ENCODE measurements around the gene CDH23.
A peak's percentile ranks its signal among the peaks of the same experiment; 100 is the strongest.

CDH23 gene

DNA sequence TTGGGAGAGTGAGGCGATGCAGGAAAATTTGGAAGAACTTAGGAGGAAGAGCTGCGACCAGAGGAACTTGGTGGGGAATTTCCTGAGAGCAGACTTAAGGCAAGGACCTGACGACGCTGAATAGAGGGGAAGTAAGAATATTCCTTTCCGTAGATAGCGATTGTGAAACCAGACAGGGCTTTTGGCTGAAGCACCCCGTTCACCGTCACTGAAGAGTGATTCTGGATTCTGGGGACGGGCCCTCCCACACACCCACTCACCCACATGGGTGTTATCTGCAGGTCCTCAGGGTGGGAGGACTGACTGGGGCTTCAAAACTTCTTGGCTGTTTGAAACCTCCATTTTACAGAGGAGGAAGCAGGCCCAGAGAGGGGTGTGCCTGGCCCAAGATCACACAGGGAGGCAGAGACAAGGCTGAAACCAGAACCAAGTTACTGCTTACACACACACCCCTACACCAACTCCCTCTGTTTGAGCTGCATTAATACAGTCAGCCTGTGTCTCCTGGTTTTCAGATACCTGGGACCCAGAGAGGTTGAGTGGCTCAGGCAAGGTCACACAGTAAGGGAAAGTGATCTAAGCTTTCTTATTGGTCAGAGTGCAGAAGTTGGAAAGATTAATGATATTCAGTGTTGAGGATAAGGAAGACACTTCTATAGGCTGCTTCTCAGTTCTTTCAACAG is 37.2 kb upstream of the CDH23 start:
- Histone ChIP-seq H3K27me3 (ENCODE audit: control insufficient read depth, insufficient read depth, low read length) (no peaks in the 10 kb centered on the region), H3K36me3 (ENCODE audit: control insufficient read depth, insufficient read depth, low read length) (peaks cover 17% of the 10 kb centered on the region), H3K9ac (ENCODE audit: low read length) (no peak overlapping the region), H3K4me3 (ENCODE audit: low read length) (no peak overlapping the region), H3K4me1 (ENCODE audit: control insufficient read depth, insufficient read depth, low read length) (no peaks in the 10 kb centered on the region), H3K27ac (ENCODE audit: low read depth, low read length) (peak overlapping the region; percentile 37)

- Histone ChIP-seq H3K27ac (ENCODE audit: low read depth, low read length) (no peak overlapping the region), H3K27me3 (ENCODE audit: control insufficient read depth, insufficient read depth, low read length) (no peaks in the 10 kb centered on the region), H3K36me3 (ENCODE audit: control insufficient read depth, insufficient read depth, low read length) (peaks cover 10% of the 10 kb centered on the region), H3K4me3 (ENCODE audit: low read length) (no peak overlapping the region), H3K9ac (ENCODE audit: low read length) (no peak overlapping the region), H3K4me1 (ENCODE audit: control insufficient read depth, insufficient read depth, low read length) (no peaks in the 10 kb centered on the region)
Observed at GRCh38 chr10:71360735-71361134, 36.0 kb upstream of the CDH23 start.

DNA sequence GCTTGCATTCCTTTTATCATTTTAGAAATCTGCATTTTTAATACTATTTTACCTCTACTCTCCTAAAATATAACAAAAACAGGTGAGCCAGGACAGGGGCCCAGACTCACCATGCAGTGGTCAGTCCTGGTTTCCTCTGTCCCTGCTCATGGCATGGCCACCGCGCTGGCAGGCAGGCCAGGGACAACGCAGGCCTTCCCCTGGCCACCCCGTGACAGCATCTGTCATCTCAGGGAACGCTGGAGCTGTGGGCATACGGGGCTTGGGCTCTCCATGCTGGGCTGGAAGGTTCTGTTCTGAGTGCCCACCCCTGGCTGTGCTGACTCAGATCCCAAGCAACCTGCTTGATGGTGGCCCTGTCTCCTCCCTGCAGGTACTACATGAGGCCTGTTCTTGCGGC is 35.1 kb upstream of the CDH23 start:
- H3K27me3 ChIP-seq (ENCODE audit: control insufficient read depth, insufficient read depth, low read length) = no peaks in the 10 kb centered on the region
- no peak overlapping the region for H3K4me3 ChIP-seq (ENCODE audit: low read length)
- H3K27ac ChIP-seq (ENCODE audit: low read depth, low read length) = no peak overlapping the region
- H3K36me3 ChIP-seq (ENCODE audit: control insufficient read depth, insufficient read depth, low read length) = peaks cover 6% of the 10 kb centered on the region
- H3K9ac ChIP-seq (ENCODE audit: low read length) = no peak overlapping the region
- no peaks in the 10 kb centered on the region for H3K4me1 ChIP-seq (ENCODE audit: control insufficient read depth, insufficient read depth, low read length)

GRCh38 chr10:71362141-71362540 is 34.6 kb upstream of the CDH23 start:
- Histone ChIP-seq H3K4me1 (ENCODE audit: control insufficient read depth, insufficient read depth, low read length) (no peaks in the 10 kb centered on the region), H3K27ac (ENCODE audit: low read depth, low read length) (no peak overlapping the region), H3K27me3 (ENCODE audit: control insufficient read depth, insufficient read depth, low read length) (no peaks in the 10 kb centered on the region), H3K36me3 (ENCODE audit: control insufficient read depth, insufficient read depth, low read length) (peaks cover 6% of the 10 kb centered on the region), H3K4me3 (ENCODE audit: low read length) (no peak overlapping the region), H3K9ac (ENCODE audit: low read length) (no peak overlapping the region)

- no peak overlapping the region for H3K4me3 ChIP-seq (ENCODE audit: low read length)
- no peak overlapping the region for H3K9ac ChIP-seq (ENCODE audit: low read length)
- H3K36me3 ChIP-seq (ENCODE audit: control insufficient read depth, insufficient read depth, low read length) = peaks cover 4% of the 10 kb centered on the region
- H3K4me1 ChIP-seq (ENCODE audit: control insufficient read depth, insufficient read depth, low read length) = no peaks in the 10 kb centered on the region
- no peaks in the 10 kb centered on the region for H3K27me3 ChIP-seq (ENCODE audit: control insufficient read depth, insufficient read depth, low read length)
- H3K27ac ChIP-seq (ENCODE audit: low read depth, low read length) = no peak overlapping the region
Observed at GRCh38 chr10:71363936-71364335, 32.8 kb upstream of the CDH23 start.

- H3K4me1 ChIP-seq (ENCODE audit: control insufficient read depth, insufficient read depth, low read length) = no peaks in the 10 kb centered on the region
- H3K27ac ChIP-seq (ENCODE audit: low read depth, low read length) = no peak overlapping the region
- H3K27me3 ChIP-seq (ENCODE audit: control insufficient read depth, insufficient read depth, low read length) = no peaks in the 10 kb centered on the region
- peaks cover 4% of the 10 kb centered on the region for H3K36me3 ChIP-seq (ENCODE audit: control insufficient read depth, insufficient read depth, low read length)
- no peak overlapping the region for H3K4me3 ChIP-seq (ENCODE audit: low read length)
- H3K9ac ChIP-seq (ENCODE audit: low read length) = no peak overlapping the region
Observed at GRCh38 chr10:71365366-71365765, 31.4 kb upstream of the CDH23 start.

DNA sequence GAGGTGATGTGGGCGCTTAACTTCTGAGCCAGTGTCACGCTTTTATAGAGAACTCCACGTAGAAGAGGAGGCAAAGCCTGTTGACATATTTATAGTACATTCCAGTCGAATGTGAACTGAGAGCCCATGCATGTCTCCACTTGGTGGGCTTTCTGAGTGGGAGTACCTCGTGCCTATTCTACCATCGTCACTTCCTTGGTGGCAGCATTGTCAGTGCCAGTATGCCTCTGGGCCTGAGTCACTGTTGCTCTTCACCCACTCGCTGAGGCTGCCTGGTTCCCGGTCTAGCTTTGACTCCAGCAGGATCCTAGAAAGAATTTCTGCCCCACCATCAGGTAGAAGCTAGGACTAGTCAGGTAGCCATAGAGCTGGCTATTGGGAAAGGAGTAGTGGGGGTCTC is 30.0 kb upstream of the CDH23 start:
- Histone ChIP-seq H3K27me3 (ENCODE audit: control insufficient read depth, insufficient read depth, low read length) (no peaks in the 10 kb centered on the region), H3K9ac (ENCODE audit: low read length) (no peak overlapping the region), H3K4me3 (ENCODE audit: low read length) (no peak overlapping the region), H3K4me1 (ENCODE audit: control insufficient read depth, insufficient read depth, low read length) (no peaks in the 10 kb centered on the region), H3K36me3 (ENCODE audit: control insufficient read depth, insufficient read depth, low read length) (peaks cover 4% of the 10 kb centered on the region), H3K27ac (ENCODE audit: low read depth, low read length) (no peak overlapping the region)

- H3K36me3 ChIP-seq (ENCODE audit: control insufficient read depth, insufficient read depth, low read length) = peaks cover 4% of the 10 kb centered on the region
- H3K27me3 ChIP-seq (ENCODE audit: control insufficient read depth, insufficient read depth, low read length) = no peaks in the 10 kb centered on the region
- H3K4me1 ChIP-seq (ENCODE audit: control insufficient read depth, insufficient read depth, low read length) = no peaks in the 10 kb centered on the region
- H3K4me3 ChIP-seq (ENCODE audit: low read length) = no peak overlapping the region
- H3K9ac ChIP-seq (ENCODE audit: low read length) = no peak overlapping the region
- H3K27ac ChIP-seq (ENCODE audit: low read depth, low read length) = no peak overlapping the region
Observed at GRCh38 chr10:71367271-71367670, 29.4 kb upstream of the CDH23 start.

GRCh38 chr10:71368176-71368575 is 28.5 kb upstream of the CDH23 start:
- Histone ChIP-seq H3K4me3 (ENCODE audit: low read length) (no peak overlapping the region), H3K27me3 (ENCODE audit: control insufficient read depth, insufficient read depth, low read length) (no peaks in the 10 kb centered on the region), H3K27ac (ENCODE audit: low read depth, low read length) (no peak overlapping the region), H3K9ac (ENCODE audit: low read length) (no peak overlapping the region), H3K4me1 (ENCODE audit: control insufficient read depth, insufficient read depth, low read length) (no peaks in the 10 kb centered on the region), H3K36me3 (ENCODE audit: control insufficient read depth, insufficient read depth, low read length) (no peaks in the 10 kb centered on the region)

GRCh38 chr10:71368643-71369042 is 28.1 kb upstream of the CDH23 start:
- Histone ChIP-seq H3K27ac (ENCODE audit: low read depth, low read length) (no peak overlapping the region), H3K4me3 (ENCODE audit: low read length) (no peak overlapping the region), H3K27me3 (ENCODE audit: control insufficient read depth, insufficient read depth, low read length) (no peaks in the 10 kb centered on the region), H3K9ac (ENCODE audit: low read length) (no peak overlapping the region), H3K36me3 (ENCODE audit: control insufficient read depth, insufficient read depth, low read length) (no peaks in the 10 kb centered on the region), H3K4me1 (ENCODE audit: control insufficient read depth, insufficient read depth, low read length) (no peaks in the 10 kb centered on the region)

DNA sequence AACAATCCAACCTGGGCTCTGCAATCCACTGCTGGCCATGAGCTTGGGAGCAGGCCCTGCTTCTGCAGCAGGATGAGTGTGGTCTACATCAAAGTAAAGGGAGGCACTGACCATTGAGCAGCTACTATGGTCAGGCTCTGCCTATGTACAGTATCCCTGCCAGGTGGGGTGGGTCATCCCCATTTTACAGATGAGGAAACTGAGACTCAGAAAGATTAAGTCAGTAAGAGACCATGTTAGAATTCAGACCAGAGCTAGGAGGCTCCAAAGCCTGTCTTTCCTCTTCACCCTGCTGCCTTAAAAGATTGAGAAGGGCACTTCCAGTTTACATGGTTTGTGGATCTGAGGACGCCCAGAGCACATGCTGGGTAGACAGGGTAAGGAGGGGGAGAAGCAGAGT is 27.1 kb upstream of the CDH23 start:
- no peaks in the 10 kb centered on the region for H3K4me1 ChIP-seq (ENCODE audit: control insufficient read depth, insufficient read depth, low read length)
- no peaks in the 10 kb centered on the region for H3K36me3 ChIP-seq (ENCODE audit: control insufficient read depth, insufficient read depth, low read length)
- no peak overlapping the region for H3K27ac ChIP-seq (ENCODE audit: low read depth, low read length)
- H3K27me3 ChIP-seq (ENCODE audit: control insufficient read depth, insufficient read depth, low read length) = no peaks in the 10 kb centered on the region
- H3K4me3 ChIP-seq (ENCODE audit: low read length) = no peak overlapping the region
- H3K9ac ChIP-seq (ENCODE audit: low read length) = no peak overlapping the region

DNA sequence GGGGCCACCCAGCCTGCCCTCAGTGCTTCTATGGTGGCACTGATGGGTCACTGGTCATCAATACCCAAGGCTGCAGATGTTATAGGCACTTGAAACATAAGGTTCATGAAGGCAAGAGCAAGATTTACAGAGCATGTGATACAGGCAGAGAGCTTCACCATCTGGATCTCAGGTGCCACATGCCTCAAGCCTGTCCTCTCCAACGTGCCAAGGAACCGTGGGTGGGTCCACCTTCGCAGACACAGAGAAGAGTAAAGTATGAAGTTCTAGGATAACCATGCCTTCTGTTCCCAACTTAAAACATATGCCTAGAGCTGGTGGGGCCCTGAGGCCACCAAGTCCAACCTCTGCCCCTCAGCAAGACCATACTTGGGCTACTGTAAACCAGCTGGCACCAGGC is 26.7 kb upstream of the CDH23 start:
- Histone ChIP-seq H3K27me3 (ENCODE audit: control insufficient read depth, insufficient read depth, low read length) (no peaks in the 10 kb centered on the region), H3K4me3 (ENCODE audit: low read length) (no peak overlapping the region), H3K27ac (ENCODE audit: low read depth, low read length) (no peak overlapping the region), H3K4me1 (ENCODE audit: control insufficient read depth, insufficient read depth, low read length) (no peaks in the 10 kb centered on the region), H3K36me3 (ENCODE audit: control insufficient read depth, insufficient read depth, low read length) (no peaks in the 10 kb centered on the region), H3K9ac (ENCODE audit: low read length) (no peak overlapping the region)

DNA sequence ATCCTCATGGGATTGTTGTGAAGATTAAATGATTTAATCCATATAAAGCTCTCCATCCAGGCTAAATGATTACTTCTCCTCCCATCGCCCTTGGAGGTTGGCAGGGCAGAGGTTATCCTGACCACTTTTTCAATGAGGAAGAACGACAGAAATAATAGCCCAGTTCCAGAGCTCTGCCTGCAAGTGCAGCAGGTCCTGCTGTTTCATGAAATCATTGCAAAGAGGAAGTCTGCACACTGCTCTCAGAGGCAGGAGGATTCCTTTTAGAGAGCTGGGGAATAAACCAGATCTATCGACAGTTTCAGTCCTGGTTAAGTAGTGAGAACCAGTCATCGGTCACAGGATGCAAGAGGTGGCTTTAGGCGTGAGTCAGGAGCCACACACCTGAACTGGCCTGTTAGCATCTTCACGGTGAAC is 25.0 kb upstream of the CDH23 start:
- Histone ChIP-seq H3K27me3 (ENCODE audit: control insufficient read depth, insufficient read depth, low read length) (no peaks in the 10 kb centered on the region), H3K4me1 (ENCODE audit: control insufficient read depth, insufficient read depth, low read length) (no peaks in the 10 kb centered on the region), H3K9ac (ENCODE audit: low read length) (no peak overlapping the region), H3K27ac (ENCODE audit: low read depth, low read length) (no peak overlapping the region), H3K36me3 (ENCODE audit: control insufficient read depth, insufficient read depth, low read length) (no peaks in the 10 kb centered on the region), H3K4me3 (ENCODE audit: low read length) (no peak overlapping the region)
